Effector memory CD4-positive, alpha-beta T cell (primary cell): ENCODE results near the gene CLEC19A.
"Not testable (repeated sequence)": the region's sequence is repeated elsewhere in the genome, so short reads cannot be mapped to it uniquely, and the experiment has no call there.

ENCODE experiments used
- DNase-seq, 3 donors: peaks; one replicate each; pipeline ENCODE4 v3.0.0-alpha.2; 2020
- H3K27ac ChIP-seq: 2 replicates; pipeline ENCODE4 v1.7.0; 2013; ENCODE audit warnings: mild to moderate bottlenecking, low read length, moderate library complexity; ENCODE audit not compliant: insufficient read depth, poor library complexity, severe bottlenecking
- H3K27me3 ChIP-seq: replicated peaks from 2 replicates; pipeline ENCODE4 v1.7.0; 2013; ENCODE audit warnings: mild to moderate bottlenecking, low read length; ENCODE audit not compliant: insufficient read depth, control insufficient read depth, poor library complexity, severe bottlenecking
- H3K36me3 ChIP-seq: 2 replicates; pipeline ENCODE4 v1.7.0; 2013; ENCODE audit warnings: mild to moderate bottlenecking, low read length, moderate library complexity; ENCODE audit not compliant: control insufficient read depth, insufficient read depth
- H3K4me1 ChIP-seq: 2 replicates; pipeline ENCODE4 v1.7.0; 2013; ENCODE audit warnings: low read length, mild to moderate bottlenecking; ENCODE audit not compliant: control insufficient read depth, insufficient read depth, poor library complexity, severe bottlenecking
- H3K4me3 ChIP-seq: 2 replicates; pipeline ENCODE4 v1.7.0; 2013; ENCODE audit warnings: low read length, low read depth, mild to moderate bottlenecking; ENCODE audit not compliant: insufficient read depth, poor library complexity, severe bottlenecking
- H3K9me3 ChIP-seq: 2 replicates; pipeline ENCODE4 v1.7.0; 2013; ENCODE audit warnings: mild to moderate bottlenecking, low read length, moderate library complexity; ENCODE audit not compliant: control insufficient read depth

CLEC19A gene

GRCh38 chr16:19315889-19316433, 30.4 kb downstream of the CLEC19A start:
- Histone ChIP-seq H3K4me3 (no peak overlapping the region), H3K27ac (no peak overlapping the region), H3K9me3 (no peaks in the 10 kb centered on the region), H3K36me3 (no peaks in the 10 kb centered on the region), H3K4me1 (no peaks in the 10 kb centered on the region), H3K27me3 (no peaks in the 10 kb centered on the region)
- no peak for DNase-seq

- H3K27ac ChIP-seq: no peak overlapping the region
- H3K27me3 ChIP-seq: no peaks in the 10 kb centered on the region
- H3K36me3 ChIP-seq: no peaks in the 10 kb centered on the region
- DNase-seq: no peak
- H3K4me1 ChIP-seq: no peaks in the 10 kb centered on the region
- H3K9me3 ChIP-seq: no peaks in the 10 kb centered on the region
- no peak overlapping the region for H3K4me3 ChIP-seq
Observed at GRCh38 chr16:19316846-19317245, 31.3 kb downstream of the CLEC19A start.

- DNase-seq, H3K4me3 ChIP-seq, H3K9me3 ChIP-seq, H3K27ac ChIP-seq, H3K4me1 ChIP-seq, H3K36me3 ChIP-seq, H3K27me3 ChIP-seq: not testable (repeated sequence)
Observed at GRCh38 chr16:19321186-19321585, 35.7 kb downstream of the CLEC19A start.

GRCh38 chr16:19323596-19323995, 38.1 kb downstream of the CLEC19A start:
- DNase-seq: no peak
- H3K4me1 ChIP-seq: no peaks in the 10 kb centered on the region
- no peaks in the 10 kb centered on the region for H3K9me3 ChIP-seq
- no peaks in the 10 kb centered on the region for H3K27me3 ChIP-seq
- no peak overlapping the region for H3K27ac ChIP-seq
- no peaks in the 10 kb centered on the region for H3K36me3 ChIP-seq
- H3K4me3 ChIP-seq: no peak overlapping the region

GRCh38 chr16:19328364-19328763, 42.8 kb downstream of the CLEC19A start:
- H3K4me1 ChIP-seq: no peaks in the 10 kb centered on the region
- H3K27me3 ChIP-seq: no peaks in the 10 kb centered on the region
- DNase-seq: no peak
- H3K27ac ChIP-seq: no peak overlapping the region
- H3K9me3 ChIP-seq: no peaks in the 10 kb centered on the region
- H3K4me3 ChIP-seq: no peak overlapping the region
- no peaks in the 10 kb centered on the region for H3K36me3 ChIP-seq

- no peaks in the 10 kb centered on the region for H3K9me3 ChIP-seq
- H3K36me3 ChIP-seq: no peaks in the 10 kb centered on the region
- no peak overlapping the region for H3K27ac ChIP-seq
- H3K4me3 ChIP-seq: no peak overlapping the region
- H3K4me1 ChIP-seq: no peaks in the 10 kb centered on the region
- H3K27me3 ChIP-seq: no peaks in the 10 kb centered on the region
- no peak for DNase-seq
Observed at GRCh38 chr16:19329932-19330331, 44.4 kb downstream of the CLEC19A start.

GRCh38 chr16:19330841-19331397, 45.4 kb downstream of the CLEC19A start:
- no peak overlapping the region for H3K4me3 ChIP-seq
- H3K36me3 ChIP-seq: no peaks in the 10 kb centered on the region
- no peak for DNase-seq
- no peaks in the 10 kb centered on the region for H3K9me3 ChIP-seq
- H3K4me1 ChIP-seq: no peaks in the 10 kb centered on the region
- no peaks in the 10 kb centered on the region for H3K27me3 ChIP-seq
- H3K27ac ChIP-seq: no peak overlapping the region

- Histone ChIP-seq H3K4me1 (no peaks in the 10 kb centered on the region), H3K36me3 (no peaks in the 10 kb centered on the region), H3K9me3 (no peaks in the 10 kb centered on the region), H3K27me3 (no peaks in the 10 kb centered on the region), H3K27ac (no peak overlapping the region), H3K4me3 (no peak overlapping the region)
- no peak for DNase-seq
Observed at GRCh38 chr16:19331794-19332193, 46.3 kb downstream of the CLEC19A start.

- H3K9me3 ChIP-seq: no peaks in the 10 kb centered on the region
- DNase-seq: no peak
- no peaks in the 10 kb centered on the region for H3K27me3 ChIP-seq
- no peaks in the 10 kb centered on the region for H3K4me1 ChIP-seq
- H3K27ac ChIP-seq: no peak overlapping the region
- H3K4me3 ChIP-seq: no peak overlapping the region
- H3K36me3 ChIP-seq: no peaks in the 10 kb centered on the region
Observed at GRCh38 chr16:19338335-19338734, 52.8 kb downstream of the CLEC19A start.

GRCh38 chr16:19344224-19344801, 58.8 kb downstream of the CLEC19A start:
- Histone ChIP-seq H3K36me3 (no peaks in the 10 kb centered on the region), H3K27ac (no peak overlapping the region), H3K4me3 (no peak overlapping the region), H3K27me3 (peaks cover 2% of the 10 kb centered on the region), H3K9me3 (no peaks in the 10 kb centered on the region), H3K4me1 (no peaks in the 10 kb centered on the region)
- DNase-seq: no peak
